GM21381 (cell line): ENCODE measurements around the gene SRBD1.

Source experiments
- ATAC-seq: cut with Tn5 transposase; IDR thresholded peaks from one replicate; pipeline ENCODE4 v1.9.1; 2021; ENCODE audit warnings: mild to moderate bottlenecking, moderate library complexity; ENCODE audit not compliant: unreplicated experiment

SRBD1 gene

GRCh38 chr2:45382744-45383143 lies 228.3 kb downstream of the SRBD1 start:
- ATAC-seq = no peak

- ATAC-seq = no peak
These were observed 230.8 kb downstream of the SRBD1 start for GRCh38 chr2:45380131-45380836.

GRCh38 chr2:45379399-45380087 lies 231.5 kb downstream of the SRBD1 start:
- no peak for ATAC-seq

- no peak for ATAC-seq
These were observed 237.5 kb downstream of the SRBD1 start for GRCh38 chr2:45373534-45373933.

GRCh38 chr2:45370369-45370768 lies 240.7 kb downstream of the SRBD1 start:
- ATAC-seq = no peak

- no peak for ATAC-seq
These were observed 242.3 kb downstream of the SRBD1 start for GRCh38 chr2:45368792-45369191.

- no peak for ATAC-seq
These were observed 249.4 kb downstream of the SRBD1 start for GRCh38 chr2:45361666-45362065.

- ATAC-seq = no peak
These were observed 256.3 kb downstream of the SRBD1 start for GRCh38 chr2:45354776-45355175.

GRCh38 chr2:45353879-45354278 lies 257.2 kb downstream of the SRBD1 start:
- no peak for ATAC-seq

- no peak for ATAC-seq
These were observed 258.6 kb downstream of the SRBD1 start for GRCh38 chr2:45352506-45352905.

- ATAC-seq = no peak
These were observed 265.5 kb downstream of the SRBD1 start for GRCh38 chr2:45345331-45346234.

GRCh38 chr2:45344502-45344901 lies 266.6 kb downstream of the SRBD1 start:
- no peak for ATAC-seq

GRCh38 chr2:45344071-45344470 lies 267.0 kb downstream of the SRBD1 start:
- ATAC-seq = no peak

- ATAC-seq = no peak
These were observed 267.6 kb downstream of the SRBD1 start for GRCh38 chr2:45343251-45344017.

- ATAC-seq = no peak
These were observed 270.7 kb downstream of the SRBD1 start for GRCh38 chr2:45340318-45340717.

- ATAC-seq = no peak
These were observed 271.8 kb downstream of the SRBD1 start for GRCh38 chr2:45339253-45339652.
